Astrocyte (in vitro differentiated cells and primary cell): ENCODE data around the gene TMEM108. TPM values are rescaled to one million over a fixed set of nuclear protein-coding genes. Genes with fewer than 3 reads are reported as not detected.

Experiments
- DNase-seq: peaks from one replicate; pipeline ENCODE4 v3.0.0-alpha.2; 2010; ENCODE audit warnings: low read depth
- FAIRE-seq: peaks from 2 replicates; lab custom pipeline; 2011; peaks lifted over from hg19 to GRCh38; lab: Jason Lieb, UNC
- H2AFZ ChIP-seq: 2 replicates; pipeline ENCODE4 v1.6.0; 2012; ENCODE audit warnings: low read depth, low read length, inconsistent platforms
- H3K27ac ChIP-seq: 2 replicates; pipeline ENCODE4 v1.5.1; 2011; ENCODE audit warnings: low read depth, low read length, inconsistent platforms
- H3K27me3 ChIP-seq: 2 replicates; pipeline ENCODE4 v1.6.0; 2011; ENCODE audit warnings: low read length, inconsistent platforms; ENCODE audit not compliant: insufficient read depth
- H3K36me3 ChIP-seq: 2 replicates; pipeline ENCODE4 v1.5.1; 2011; ENCODE audit warnings: low read length, inconsistent platforms; ENCODE audit not compliant: insufficient read depth
- H3K4me1 ChIP-seq: 2 replicates; pipeline ENCODE4 v1.5.1; 2011; ENCODE audit warnings: low read length, inconsistent platforms; ENCODE audit not compliant: insufficient read depth
- H3K4me2 ChIP-seq: 2 replicates; pipeline ENCODE4 v1.6.0; 2012; ENCODE audit warnings: low read length, inconsistent platforms
- H3K4me3 ChIP-seq: 2 replicates; pipeline ENCODE4 v1.5.1; 2011; ENCODE audit warnings: low read depth, mild to moderate bottlenecking, low read length, inconsistent platforms; ENCODE audit not compliant: insufficient read depth
- H3K79me2 ChIP-seq: 2 replicates; pipeline ENCODE4 v1.6.0; 2012; ENCODE audit warnings: mild to moderate bottlenecking, low read length, inconsistent platforms; ENCODE audit not compliant: insufficient read depth
- H3K9ac ChIP-seq: 2 replicates; pipeline ENCODE4 v1.6.0; 2012; ENCODE audit warnings: mild to moderate bottlenecking, low read length, inconsistent platforms
- H3K9me3 ChIP-seq: 2 replicates; pipeline ENCODE4 v1.5.1; 2012; ENCODE audit warnings: low read depth, mild to moderate bottlenecking, low read length, inconsistent platforms; ENCODE audit not compliant: insufficient read depth
- H4K20me1 ChIP-seq: 2 replicates; pipeline ENCODE4 v1.6.0; 2012; ENCODE audit warnings: low read length, inconsistent platforms; ENCODE audit not compliant: insufficient read depth
- H3K27ac Mint-ChIP-seq: one replicate; pipeline ENCODE4 v1.8.0; 2021; ENCODE audit warnings: mild to moderate bottlenecking, mixed read lengths; ENCODE audit not compliant: unreplicated experiment
- H3K27me3 Mint-ChIP-seq: one replicate; pipeline ENCODE4 v1.8.0; 2021; ENCODE audit warnings: low read depth, mixed read lengths; ENCODE audit not compliant: unreplicated experiment
- H3K36me3 Mint-ChIP-seq: one replicate; pipeline ENCODE4 v1.8.0; 2021; ENCODE audit warnings: low read depth, mixed read lengths; ENCODE audit not compliant: unreplicated experiment
- H3K4me1 Mint-ChIP-seq: one replicate; pipeline ENCODE4 v1.8.0; 2021; ENCODE audit warnings: low read depth, mixed read lengths; ENCODE audit not compliant: unreplicated experiment
- H3K4me3 Mint-ChIP-seq: one replicate; pipeline ENCODE4 v1.8.0; 2021; ENCODE audit warnings: mild to moderate bottlenecking, moderate library complexity, mixed read lengths; ENCODE audit not compliant: unreplicated experiment
- H3K9me3 Mint-ChIP-seq: one replicate; pipeline ENCODE4 v1.8.0; 2021; ENCODE audit warnings: mild to moderate bottlenecking, mixed read lengths; ENCODE audit not compliant: unreplicated experiment
- EZH2 ChIP-seq: IDR thresholded peaks from 2 replicates; pipeline ENCODE4 v1.6.1; 2012; ENCODE audit warnings: mild to moderate bottlenecking, low read length, inconsistent platforms; ENCODE audit not compliant: insufficient read depth
- total RNA-seq: library from RNA; stranded (reverse); gene quantifications from 2 replicates; pipeline ENCODE4 v1.2.1, GENCODE V29; 2021
- TF ChIP-seq, protein P1 (sequence below): IDR thresholded peaks from 2 replicates; pipeline ENCODE4 v1.5.1; 2011; ENCODE audit warnings: low read depth, mild to moderate bottlenecking, inconsistent platforms, low read length, moderate library complexity; ENCODE audit not compliant: insufficient read depth

The TMEM108 gene
- total RNA-seq, 1 donor from 2014 or later, result 5.6 TPM

DNA sequence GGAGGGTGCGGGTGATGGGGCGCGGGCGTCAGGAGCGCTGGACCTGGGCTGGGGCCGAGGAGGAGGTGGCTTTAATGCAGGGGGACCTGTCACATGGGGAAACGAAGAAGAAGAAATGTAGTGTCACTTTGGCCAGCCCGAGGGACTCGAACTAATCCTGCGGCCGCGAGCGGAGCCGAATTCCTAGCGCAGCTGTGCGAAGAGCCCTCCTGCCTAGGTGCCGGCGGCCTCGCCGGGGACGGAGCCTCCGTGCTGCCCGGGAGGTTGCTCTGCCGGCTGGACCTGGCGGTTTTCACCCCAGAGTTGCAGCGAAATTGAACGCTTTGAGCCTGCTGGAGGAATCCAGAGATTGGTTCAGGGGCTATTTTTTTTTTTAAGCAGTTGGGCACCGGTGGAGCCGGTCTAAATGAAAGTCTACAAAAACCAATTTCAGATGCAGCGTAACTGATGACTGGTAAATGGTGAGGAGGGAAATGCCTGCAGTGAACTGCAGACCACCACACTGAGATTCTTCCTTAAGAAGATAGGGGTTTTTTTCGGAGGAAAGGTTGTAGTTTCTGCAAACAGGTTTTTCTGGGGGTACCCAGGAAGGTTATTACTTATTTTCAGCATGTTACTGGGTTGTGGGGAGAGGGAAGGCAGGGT, 662 bp downstream of the TMEM108 start:
- Mint-ChIP-seq H3K4me1 (peaks cover 1% of the 10 kb centered on the region), H3K4me3 (peak overlapping the region; percentile 82), H3K27ac (no peak overlapping the region), H3K36me3 (no peaks in the 10 kb centered on the region), H3K9me3 (no peaks in the 10 kb centered on the region), H3K27me3 (peaks cover 13% of the 10 kb centered on the region)
- Histone ChIP-seq H3K27ac (no peak overlapping the region), H3K4me1 (peaks cover 23% of the 10 kb centered on the region), H3K4me3 (peak overlapping the region; percentile 71), H4K20me1 (no peaks in the 10 kb centered on the region), H3K27me3 (peaks cover 8% of the 10 kb centered on the region), H2AFZ (peak overlapping the region; percentile 96), H3K9ac (peak overlapping the region; percentile 79), H3K36me3 (no peaks in the 10 kb centered on the region), H3K4me2 (peak overlapping the region; percentile 94), H3K79me2 (no peaks in the 10 kb centered on the region), H3K9me3 (no peaks in the 10 kb centered on the region)
- no peak for DNase-seq
- TF ChIP-seq EZH2, result peak; percentile 54
- TF ChIP-seq, protein P1, sequence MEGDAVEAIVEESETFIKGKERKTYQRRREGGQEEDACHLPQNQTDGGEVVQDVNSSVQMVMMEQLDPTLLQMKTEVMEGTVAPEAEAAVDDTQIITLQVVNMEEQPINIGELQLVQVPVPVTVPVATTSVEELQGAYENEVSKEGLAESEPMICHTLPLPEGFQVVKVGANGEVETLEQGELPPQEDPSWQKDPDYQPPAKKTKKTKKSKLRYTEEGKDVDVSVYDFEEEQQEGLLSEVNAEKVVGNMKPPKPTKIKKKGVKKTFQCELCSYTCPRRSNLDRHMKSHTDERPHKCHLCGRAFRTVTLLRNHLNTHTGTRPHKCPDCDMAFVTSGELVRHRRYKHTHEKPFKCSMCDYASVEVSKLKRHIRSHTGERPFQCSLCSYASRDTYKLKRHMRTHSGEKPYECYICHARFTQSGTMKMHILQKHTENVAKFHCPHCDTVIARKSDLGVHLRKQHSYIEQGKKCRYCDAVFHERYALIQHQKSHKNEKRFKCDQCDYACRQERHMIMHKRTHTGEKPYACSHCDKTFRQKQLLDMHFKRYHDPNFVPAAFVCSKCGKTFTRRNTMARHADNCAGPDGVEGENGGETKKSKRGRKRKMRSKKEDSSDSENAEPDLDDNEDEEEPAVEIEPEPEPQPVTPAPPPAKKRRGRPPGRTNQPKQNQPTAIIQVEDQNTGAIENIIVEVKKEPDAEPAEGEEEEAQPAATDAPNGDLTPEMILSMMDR, result no peak
- no peak for FAIRE-seq

DNA sequence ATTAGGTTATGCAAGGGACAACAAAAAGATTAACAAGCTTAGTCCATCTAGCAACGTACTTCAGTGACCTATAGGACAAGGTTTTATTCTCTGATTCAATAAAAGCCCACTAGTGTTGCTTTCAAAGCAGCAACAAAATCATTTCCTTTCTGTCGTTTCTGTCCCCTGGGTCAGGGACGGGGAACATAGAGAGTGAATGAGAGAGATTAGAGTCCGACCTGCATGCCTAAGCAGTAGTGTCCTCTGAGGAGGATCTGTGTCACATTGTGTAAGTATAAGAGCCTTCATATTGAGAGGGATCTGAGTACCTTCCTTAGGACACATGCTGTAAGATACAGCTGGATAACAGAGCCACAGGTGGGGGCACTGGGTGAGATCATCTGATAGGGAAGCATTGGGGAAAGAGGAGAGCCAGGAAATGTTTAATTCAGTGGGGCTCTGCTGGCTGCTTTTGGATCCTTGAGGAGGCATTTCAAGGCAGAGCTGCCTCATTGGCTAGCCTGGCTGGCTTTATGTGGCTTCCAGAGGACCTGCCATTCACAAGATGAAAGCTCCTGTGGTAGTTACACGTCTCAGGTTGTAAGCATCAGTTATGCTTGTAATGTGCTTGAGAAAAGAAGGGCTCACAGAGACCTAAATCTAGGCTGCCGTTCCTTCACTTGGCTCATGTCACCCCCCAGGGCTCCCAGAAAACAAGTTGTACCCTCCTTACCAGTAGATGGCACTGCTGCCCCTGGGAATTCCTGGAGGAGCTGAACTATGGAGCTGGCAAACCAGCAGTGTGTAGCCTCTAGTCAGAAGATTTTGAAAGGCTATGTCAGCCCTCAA, 2.7 kb downstream of the TMEM108 start:
- H3K36me3 Mint-ChIP-seq, result no peaks in the 10 kb centered on the region
- Histone ChIP-seq H2AFZ (peak overlapping the region; percentile 42), H3K27ac (no peak overlapping the region), H3K9me3 (no peaks in the 10 kb centered on the region), H3K4me2 (peak overlapping the region; percentile 30), H3K9ac (no peak overlapping the region), H4K20me1 (no peaks in the 10 kb centered on the region), H3K79me2 (no peaks in the 10 kb centered on the region), H3K27me3 (peaks cover 8% of the 10 kb centered on the region), H3K4me3 (no peak overlapping the region), H3K4me1 (peaks cover 23% of the 10 kb centered on the region), H3K36me3 (no peaks in the 10 kb centered on the region)
- DNase-seq (peak; percentile 38), FAIRE-seq (no peak)
- peaks cover 1% of the 10 kb centered on the region for H3K4me1 Mint-ChIP-seq
- no peak for TF ChIP-seq EZH2
- TF ChIP-seq, protein P1, result peak; percentile 91
- H3K27me3 Mint-ChIP-seq, result peaks cover 8% of the 10 kb centered on the region
- H3K27ac Mint-ChIP-seq, result no peak overlapping the region
- no peaks in the 10 kb centered on the region for H3K9me3 Mint-ChIP-seq
- H3K4me3 Mint-ChIP-seq, result no peak overlapping the region

DNA sequence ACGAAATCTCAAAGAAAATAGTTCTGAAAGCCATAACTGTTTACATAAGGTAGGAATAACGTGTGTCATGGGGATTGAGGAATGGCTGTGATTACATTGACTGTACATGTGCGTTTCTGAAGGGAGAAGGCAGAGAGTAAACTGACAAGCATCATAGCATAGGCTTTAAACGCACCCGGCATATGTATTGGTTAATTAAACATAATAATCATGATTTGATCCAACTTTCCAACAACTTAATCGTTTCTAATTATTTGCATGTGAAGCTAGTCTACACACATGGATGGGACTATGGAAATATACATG, 3.3 kb downstream of the TMEM108 start:
- FAIRE-seq (no peak), DNase-seq (no peak)
- peaks cover 8% of the 10 kb centered on the region for H3K27me3 Mint-ChIP-seq
- Histone ChIP-seq H3K27me3 (peaks cover 8% of the 10 kb centered on the region), H2AFZ (peak overlapping the region; percentile 18), H3K4me3 (no peak overlapping the region), H3K27ac (no peak overlapping the region), H3K9ac (no peak overlapping the region), H3K4me2 (peak overlapping the region; percentile 30), H3K79me2 (no peaks in the 10 kb centered on the region), H3K4me1 (peaks cover 23% of the 10 kb centered on the region), H3K9me3 (no peaks in the 10 kb centered on the region), H3K36me3 (no peaks in the 10 kb centered on the region), H4K20me1 (no peaks in the 10 kb centered on the region)
- no peaks in the 10 kb centered on the region for H3K36me3 Mint-ChIP-seq
- H3K27ac Mint-ChIP-seq, result no peak overlapping the region
- no peak overlapping the region for H3K4me3 Mint-ChIP-seq
- TF ChIP-seq, protein P1, result no peak
- no peak for TF ChIP-seq EZH2
- peaks cover 1% of the 10 kb centered on the region for H3K4me1 Mint-ChIP-seq
- H3K9me3 Mint-ChIP-seq, result no peaks in the 10 kb centered on the region
